ENCODE data around the gene OSBPL5.

DNA sequence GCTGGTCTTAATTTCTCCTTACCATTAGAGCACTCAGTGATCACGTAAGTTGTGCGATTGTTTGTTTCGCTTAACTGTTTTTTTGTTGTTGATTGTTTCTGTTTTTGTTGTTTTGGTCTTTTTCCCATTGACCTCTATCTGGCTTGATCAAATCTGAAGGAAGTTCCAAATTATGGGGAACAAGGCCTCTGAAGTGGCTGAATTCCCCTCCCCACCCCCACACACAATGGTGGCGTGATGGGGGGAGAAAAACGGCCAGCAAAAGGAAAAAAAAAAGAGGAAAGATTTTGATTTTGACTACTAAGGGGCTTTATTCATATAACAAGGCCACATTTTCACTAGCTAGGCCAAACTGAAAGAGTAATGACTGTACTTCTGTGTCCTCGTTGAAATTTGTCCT lies 53.6 kb downstream of the OSBPL5 start:
- TF ChIP-seq EZH2 (IDR thresholded peaks at IDR 0.05) (no peak), CTCF (IDR thresholded peaks at IDR 0.05) (no peak)
